Prostate gland (tissue), 2 donors: ENCODE data around the gene OLIG3.

Experiments
- POLR2A ChIP-seq: fragments of 450-650 bp; IDR thresholded peaks from one replicate; pipeline ENCODE4 v1.6.1; 2016; ENCODE audit warnings: antibody characterized with exemption, mild to moderate bottlenecking
- TF ChIP-seq, protein P1 (sequence below), 4 experiments: fragments of 200-600 bp in 2 of 4; fragments of 450-650 bp in 2 of 4; sonication (generic) in 2 of 4; IDR thresholded peaks; 1 replicate in 3 of 4; 2 replicates in 1 of 4; pipeline ENCODE4 v1.5.1; 2016 to 2019; ENCODE audit warnings: antibody characterized with exemption in 4 of 4, mild to moderate bottlenecking in 2 of 4, moderate library complexity in 2 of 4

DNA sequence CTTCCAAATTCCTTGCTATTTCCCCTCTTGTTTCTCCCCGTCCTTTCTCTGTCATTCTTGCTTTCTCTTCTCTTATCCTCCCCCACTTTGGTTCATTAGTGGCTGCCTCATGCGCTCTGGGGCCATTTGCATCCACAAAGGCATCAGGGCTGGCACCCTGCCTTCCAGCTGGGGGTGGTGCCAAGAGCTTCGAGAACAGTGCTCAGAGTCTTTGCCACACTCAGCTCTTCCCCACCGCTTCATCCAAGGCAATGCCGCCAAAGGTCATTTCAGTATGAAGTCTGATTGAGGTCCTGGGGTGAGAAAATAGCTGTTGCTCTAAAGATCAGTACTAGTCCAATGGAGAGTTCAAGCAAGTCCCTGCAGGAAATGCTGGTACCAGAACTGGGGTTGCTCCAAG is 22.7 kb downstream of the OLIG3 start:
- no peak for TF ChIP-seq POLR2A
- TF ChIP-seq, protein P1, sequence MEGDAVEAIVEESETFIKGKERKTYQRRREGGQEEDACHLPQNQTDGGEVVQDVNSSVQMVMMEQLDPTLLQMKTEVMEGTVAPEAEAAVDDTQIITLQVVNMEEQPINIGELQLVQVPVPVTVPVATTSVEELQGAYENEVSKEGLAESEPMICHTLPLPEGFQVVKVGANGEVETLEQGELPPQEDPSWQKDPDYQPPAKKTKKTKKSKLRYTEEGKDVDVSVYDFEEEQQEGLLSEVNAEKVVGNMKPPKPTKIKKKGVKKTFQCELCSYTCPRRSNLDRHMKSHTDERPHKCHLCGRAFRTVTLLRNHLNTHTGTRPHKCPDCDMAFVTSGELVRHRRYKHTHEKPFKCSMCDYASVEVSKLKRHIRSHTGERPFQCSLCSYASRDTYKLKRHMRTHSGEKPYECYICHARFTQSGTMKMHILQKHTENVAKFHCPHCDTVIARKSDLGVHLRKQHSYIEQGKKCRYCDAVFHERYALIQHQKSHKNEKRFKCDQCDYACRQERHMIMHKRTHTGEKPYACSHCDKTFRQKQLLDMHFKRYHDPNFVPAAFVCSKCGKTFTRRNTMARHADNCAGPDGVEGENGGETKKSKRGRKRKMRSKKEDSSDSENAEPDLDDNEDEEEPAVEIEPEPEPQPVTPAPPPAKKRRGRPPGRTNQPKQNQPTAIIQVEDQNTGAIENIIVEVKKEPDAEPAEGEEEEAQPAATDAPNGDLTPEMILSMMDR (IDR thresholded peaks at IDR 0.05), result no peak
